K562 (cell line): Measurements from ENCODE around the gene UBXN1. TPM values are rescaled to one million over a fixed set of nuclear protein-coding genes. Genes with fewer than 3 reads are reported as not detected.
A peak's percentile ranks its signal among the peaks of the same experiment; 100 is the strongest.

Experiments
- ATF3 ChIP-seq, 2 experiments: fragments of 450-650 bp in 1 of 2; sonication (generic) in 1 of 2; formaldehyde crosslinking in 1 of 2; IDR thresholded peaks in 1 of 2; conservative IDR thresholded peaks in 1 of 2; 2 replicates each; pipeline versions ENCODE4 v1.6.1 to v1.8.1; 2016 to 2023; ENCODE audit warnings: mild to moderate bottlenecking in 2 of 2, moderate library complexity in 2 of 2, inconsistent platforms in 1 of 2, missing genetic modification reagents in 1 of 2
- CCNT2 ChIP-seq: IDR thresholded peaks from 2 replicates; pipeline ENCODE4 v1.6.1; 2011; ENCODE audit warnings: borderline replicate concordance, low read depth, mild to moderate bottlenecking, moderate library complexity, mixed read lengths, low read length; ENCODE audit not compliant: insufficient read length; ENCODE audit errors: extremely low read depth
- CHD1 ChIP-seq: fragments of 200-600 bp; sonication (generic); IDR thresholded peaks from one replicate; pipeline ENCODE4 v1.6.1; 2012; ENCODE audit warnings: mild to moderate bottlenecking, moderate library complexity, low read length, inconsistent platforms
- EGR1 ChIP-seq: fragments of 450-650 bp; conservative IDR thresholded peaks from 2 replicates; pipeline ENCODE4 v1.6.1; 2017; ENCODE audit warnings: mild to moderate bottlenecking
- HDAC2 ChIP-seq: fragments of 450-650 bp; IDR thresholded peaks from 2 replicates; pipeline ENCODE4 v1.6.1; 2016; ENCODE audit warnings: mild to moderate bottlenecking
- HDAC6 ChIP-seq: IDR thresholded peaks from 2 replicates; pipeline ENCODE4 v1.6.1; 2012; ENCODE audit warnings: low read depth, mild to moderate bottlenecking, control low read depth, inconsistent platforms, low read length, moderate library complexity
- HLTF ChIP-seq: fragments of 450-650 bp; IDR thresholded peaks from 2 replicates; pipeline ENCODE4 v1.6.1; 2016
- ILF3 ChIP-seq: fragments of 450-650 bp; IDR thresholded peaks from 2 replicates; pipeline ENCODE4 v1.6.1; 2018; ENCODE audit warnings: antibody characterized with exemption, mild to moderate bottlenecking, moderate library complexity, borderline replicate concordance
- ILK ChIP-seq: fragments of 450-650 bp; IDR thresholded peaks from 2 replicates; pipeline ENCODE4 v1.6.1; 2016; ENCODE audit warnings: missing genetic modification characterization, low read depth, mild to moderate bottlenecking, missing compliant biosample characterization, moderate library complexity, borderline replicate concordance
- MAX ChIP-seq: sonication (generic); formaldehyde crosslinking; IDR thresholded peaks from 2 replicates; pipeline ENCODE4 v1.9.0; 2022; ENCODE audit warnings: mild to moderate bottlenecking, missing genetic modification reagents
- MTA2 ChIP-seq: fragments of 450-650 bp; IDR thresholded peaks from 2 replicates; pipeline ENCODE4 v1.6.1; 2016; ENCODE audit warnings: low read depth
- NR2C2 ChIP-seq, 2 experiments: fragments of 200-800 bp in 1 of 2; sonication (Bioruptor generic) in 1 of 2; sonication (generic) in 1 of 2; formaldehyde crosslinking in 1 of 2; IDR thresholded peaks; 2 replicates each; pipeline versions ENCODE4 v1.6.1 to v1.8.0; 2016 to 2022; ENCODE audit warnings: mild to moderate bottlenecking in 1 of 2, missing compliant biosample characterization in 1 of 2, missing genetic modification characterization in 1 of 2, missing genetic modification reagents in 1 of 2
- NUFIP1 ChIP-seq: fragments of 450-650 bp; IDR thresholded peaks from 2 replicates; pipeline ENCODE4 v1.6.1; 2018; ENCODE audit not compliant: partially characterized antibody
- PML ChIP-seq: IDR thresholded peaks from 2 replicates; pipeline ENCODE4 v1.6.1; 2012; ENCODE audit warnings: low read length, inconsistent platforms
- PPARD ChIP-seq: fragments of 250-450 bp; sonication (Bioruptor Pico); IDR thresholded peaks from 2 replicates; pipeline ENCODE4 v1.8.0; 2022; ENCODE audit warnings: inconsistent platforms, mild to moderate bottlenecking, moderate library complexity
- RCOR1 ChIP-seq, 2 experiments: IDR thresholded peaks; 2 replicates each; pipeline ENCODE4 v1.6.1; 2012; ENCODE audit warnings: low read depth in 2 of 2, low read length in 2 of 2, borderline replicate concordance in 1 of 2, improper control_type of control experiment in 1 of 2
- SETDB1 ChIP-seq: IDR thresholded peaks from one replicate; pipeline ENCODE4 v1.6.1; 2012; ENCODE audit warnings: low read length, control low read depth, inconsistent platforms
- SNRNP70 ChIP-seq: fragments of 200-400 bp; formaldehyde crosslinking; optimal IDR thresholded peaks from 2 replicates; pipeline ENCODE3; 2017; ENCODE audit warnings: low read depth, low read length
- USF1 ChIP-seq: sonication (generic); formaldehyde crosslinking; IDR thresholded peaks from 2 replicates; pipeline ENCODE4 v1.9.0; 2022; ENCODE audit warnings: mild to moderate bottlenecking, missing genetic modification reagents
- ZBTB5 ChIP-seq: fragments of 450-650 bp; IDR thresholded peaks from 2 replicates; pipeline ENCODE4 v1.6.1; 2017; ENCODE audit warnings: antibody characterized with exemption
- ZNF274 ChIP-seq: IDR thresholded peaks from 2 replicates; pipeline ENCODE4 v1.6.1; 2011; ENCODE audit warnings: low read depth, mild to moderate bottlenecking, low read length, moderate library complexity, borderline replicate concordance
- ZNF449 ChIP-seq: fragments of 250-450 bp; sonication (Bioruptor Pico); IDR thresholded peaks from 2 replicates; pipeline ENCODE4 v1.8.0; 2022; ENCODE audit warnings: moderate library complexity, mild to moderate bottlenecking, inconsistent platforms
- ZNF830 ChIP-seq: fragments of 250-450 bp; sonication (Bioruptor Pico); IDR thresholded peaks from 2 replicates; pipeline ENCODE4 v1.5.0; 2021; ENCODE audit warnings: mild to moderate bottlenecking
- polyA plus RNA-seq, 8 experiments: library from polyadenylated mRNA; depleted of rRNA in 4 of 8; stranded (reverse) in 5 of 8; unstranded in 3 of 8; fragments of >200 nt; fragmentation: Nextera tagmentation in 2 of 8; fragmentation: Illumina TruSeq in 1 of 8; extraction: Ambion mirVana in 2 of 8; extraction: Trizol in 1 of 8; gene quantifications; 2 replicates each; pipeline versions ENCODE4 v1.2.1 to v1.2.3, GENCODE V29; 2011 to 2014; ENCODE audit warnings: inconsistent platforms in 1 of 8, missing spikeins in 1 of 8
- total RNA-seq, 7 experiments: library from RNA; depleted of rRNA in 6 of 7; stranded (reverse); fragments of >200 nt in 6 of 7; fragmentation: Illumina TruSeq in 2 of 7; extraction: Trizol in 2 of 7; gene quantifications; 2 replicates each; pipeline versions ENCODE4 v1.2.1 to v1.2.3, GENCODE V29; 2011 to 2021; ENCODE audit warnings: low replicate concordance in 1 of 7

Gene UBXN1
- total and polyA plus RNA-seq, 9 of the 15 experiments (the other 6 are each of a cell fraction or from before 2014, with no cell fraction given), result 4.8 to 263 (median 99.7) TPM

- TF ChIP-seq ATF3 (IDR thresholded peaks at IDR 0.05) (no peak), ATF3 (CRISPR knock-in tag; conservative IDR thresholded peaks at IDR 0.05) (peak; percentile 18; the same call in 1 of the 2 replicates), HDAC6 (no peak), SETDB1 (no peak), ZNF830 (CRISPR knock-in tag) (no peak), ZNF449 (CRISPR knock-in tag) (no peak), PML (no peak), EGR1 (no peak), USF1 (no peak), RCOR1 (IDR thresholded peaks at IDR 0.05; ENCODE audit: borderline replicate concordance in 1 of 2, low read depth in 2 of 2, low read length in 2 of 2) (no peak), ZNF274 (no peak; the same call in 1 of the 2 replicates), HDAC2 (no peak), NUFIP1 (no peak), NR2C2 (CRISPR knock-in tag; IDR thresholded peaks at IDR 0.05) (no peak), NR2C2 (tag; IDR thresholded peaks at IDR 0.05) (no peak), ZBTB5 (no peak), CHD1 (peak; percentile 93), MAX (CRISPR knock-in tag) (0 out of 2 replicates have a peak, but pooled peaks have one; percentile 15), PPARD (CRISPR knock-in tag) (no peak), ILK (no peak), CCNT2 (peak; percentile 14), SNRNP70 (peak; percentile 89), MTA2 (no peak), HLTF (no peak), ILF3 (no peak)
Measured at GRCh38 chr11:62666259-62666926, 12.5 kb downstream of the UBXN1 start (continued).
